ENCODE measurements around the gene SNPH.

The SNPH gene

DNA sequence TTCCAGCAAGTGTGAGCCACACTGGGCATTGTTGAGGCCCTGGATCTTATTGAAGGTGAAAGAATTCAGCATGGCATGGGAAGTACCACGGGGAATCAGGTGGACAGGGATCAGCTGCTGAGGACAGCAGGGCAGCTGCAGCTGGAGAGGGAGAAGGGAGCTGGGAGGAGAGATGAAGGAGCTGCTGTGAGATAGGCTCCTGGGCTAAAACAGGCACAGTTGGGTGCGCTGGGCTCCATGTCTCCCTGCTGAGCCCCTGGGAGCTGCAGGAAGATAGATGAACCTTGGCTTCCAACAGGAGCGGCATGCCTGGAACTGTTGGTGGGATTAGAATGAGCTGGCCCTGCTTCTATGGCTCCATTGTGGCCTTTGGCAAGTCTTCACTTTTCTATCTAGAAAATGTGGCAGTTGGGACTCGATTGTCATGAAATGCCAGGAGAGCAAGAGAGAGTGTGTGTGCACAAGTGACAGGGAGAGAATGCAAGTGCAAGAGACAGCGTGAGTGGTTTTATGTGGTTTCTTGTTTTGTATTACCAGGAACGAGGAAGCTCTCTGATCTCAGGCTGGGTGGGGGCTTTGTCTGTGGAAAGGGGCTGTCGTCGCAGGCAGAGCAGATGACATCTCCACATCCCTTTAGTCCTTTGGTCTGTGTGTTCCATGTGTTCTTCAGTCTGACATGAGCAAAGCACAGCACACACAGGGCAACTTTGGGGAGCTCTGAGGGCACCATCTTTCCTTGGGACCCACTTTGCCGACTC is 20.4 kb downstream of the SNPH start:
- Histone ChIP-seq H3K27me3 (no peaks in the 10 kb centered on the region), H3K4me3 (no peak overlapping the region), H3K36me3 (no peaks in the 10 kb centered on the region), H3K4me1 (peaks cover 7% of the 10 kb centered on the region), H3K27ac (no peak overlapping the region), H4K20me1 (no peaks in the 10 kb centered on the region), H3K9ac (no peak overlapping the region), H3K4me2 (peak overlapping the region; percentile 18), H3K9me3 (no peaks in the 10 kb centered on the region)
- no peak for TF ChIP-seq Cebpa-rat (IDR thresholded peaks at IDR 0.05)

DNA sequence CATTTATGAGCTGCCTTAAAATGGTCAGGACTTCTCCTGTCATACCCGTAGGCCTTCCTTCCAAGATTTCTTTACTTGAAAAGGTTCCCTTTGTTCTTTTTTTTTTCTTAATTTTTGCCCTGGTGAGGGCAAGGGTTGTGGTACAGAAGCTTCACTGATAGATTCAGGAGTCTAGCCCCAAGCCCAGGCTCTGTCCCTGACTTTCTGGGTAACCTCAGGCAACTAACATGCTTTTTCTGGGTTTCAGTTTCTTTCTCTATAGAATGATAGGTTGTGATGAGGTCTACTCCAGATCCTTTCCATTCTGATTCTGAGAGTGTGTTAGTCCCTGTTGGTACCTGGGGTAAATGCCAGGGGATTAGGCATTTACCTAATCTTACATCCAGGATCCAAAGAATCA is 21.2 kb downstream of the SNPH start:
- H4K20me1 ChIP-seq: no peaks in the 10 kb centered on the region
- H3K27me3 ChIP-seq: no peaks in the 10 kb centered on the region
- no peak overlapping the region for H3K27ac ChIP-seq
- H3K9me3 ChIP-seq: no peaks in the 10 kb centered on the region
- H3K4me3 ChIP-seq: no peak overlapping the region
- no peak for TF ChIP-seq Cebpa-rat (IDR thresholded peaks at IDR 0.05)
- no peak overlapping the region for H3K9ac ChIP-seq
- no peaks in the 10 kb centered on the region for H3K36me3 ChIP-seq
- H3K4me1 ChIP-seq: peaks cover 7% of the 10 kb centered on the region
- H3K4me2 ChIP-seq: no peak overlapping the region

DNA sequence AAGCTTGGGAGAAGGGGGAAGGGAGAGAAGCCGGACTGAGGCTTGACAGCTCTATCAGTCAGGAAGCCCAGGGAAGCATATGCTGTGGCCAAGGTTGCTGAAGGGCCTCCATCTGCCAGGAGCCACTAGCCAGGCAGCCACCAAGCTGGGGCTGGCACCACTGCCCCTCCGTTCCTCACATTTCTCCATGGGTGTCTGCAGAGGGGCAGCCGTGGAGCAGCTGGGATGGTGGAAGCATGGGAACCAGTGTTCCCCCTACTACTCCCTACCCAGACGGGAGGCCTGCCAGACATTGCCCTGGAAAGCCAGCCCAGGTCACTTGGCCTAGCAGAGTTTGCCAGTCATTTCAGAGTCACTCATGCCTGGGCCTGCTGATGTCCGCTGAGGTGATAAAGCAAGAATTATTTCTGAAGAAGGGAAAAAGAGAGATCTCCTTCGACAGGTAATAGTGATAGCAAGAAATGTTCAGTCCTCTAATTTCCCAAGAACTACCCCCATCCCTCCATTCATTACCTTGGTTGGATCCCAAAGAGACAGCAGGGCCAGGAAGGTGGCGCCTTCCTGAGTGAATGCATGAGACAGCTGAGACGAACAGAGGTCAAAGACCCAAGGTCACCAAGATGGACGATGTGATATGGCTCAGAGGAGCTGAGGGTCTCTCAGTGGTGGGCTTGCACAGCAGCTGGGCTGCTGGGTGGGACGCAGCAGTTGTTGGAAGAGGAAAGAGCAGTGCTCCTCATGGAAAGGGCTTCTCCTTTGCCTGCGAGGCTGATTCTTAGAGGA is 21.9 kb downstream of the SNPH start:
- Histone ChIP-seq H3K27ac (no peak overlapping the region), H3K9me3 (no peaks in the 10 kb centered on the region), H3K4me2 (no peak overlapping the region), H3K9ac (no peak overlapping the region), H3K4me1 (peaks cover 7% of the 10 kb centered on the region), H4K20me1 (no peaks in the 10 kb centered on the region), H3K36me3 (no peaks in the 10 kb centered on the region), H3K27me3 (no peaks in the 10 kb centered on the region), H3K4me3 (no peak overlapping the region)
- TF ChIP-seq Cebpa-rat (IDR thresholded peaks at IDR 0.05): no peak

DNA sequence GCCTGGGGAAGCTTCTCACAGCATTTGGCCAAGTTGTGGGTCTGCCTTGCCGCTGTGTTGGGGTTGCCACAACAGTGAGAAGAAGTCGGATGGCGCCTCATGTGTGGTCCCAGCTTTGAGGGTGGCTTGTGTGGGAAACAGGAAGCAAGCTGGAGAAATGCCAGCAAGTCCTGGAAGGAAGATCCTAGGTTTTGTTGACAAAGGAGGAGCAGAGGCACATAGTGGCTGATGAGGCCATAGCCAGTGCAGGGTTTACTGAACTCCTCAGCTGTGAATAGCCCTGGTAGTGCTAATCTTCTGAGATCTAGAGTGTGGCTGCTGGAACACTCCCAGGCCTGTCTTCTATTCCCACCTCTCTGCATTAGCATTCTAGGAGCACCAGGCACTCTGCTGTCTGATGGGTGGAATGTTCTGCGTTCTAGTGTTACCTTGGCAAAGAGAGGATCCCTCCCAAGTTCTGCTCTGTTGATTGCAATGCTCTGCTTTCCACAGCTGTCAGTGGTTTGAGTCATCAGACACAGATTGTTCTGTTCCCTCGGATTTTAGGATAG is 25.2 kb downstream of the SNPH start:
- Histone ChIP-seq H3K4me3 (no peak overlapping the region), H3K9ac (no peak overlapping the region), H3K36me3 (no peaks in the 10 kb centered on the region), H4K20me1 (no peaks in the 10 kb centered on the region), H3K4me2 (no peak overlapping the region), H3K4me1 (peaks cover 5% of the 10 kb centered on the region), H3K27me3 (no peaks in the 10 kb centered on the region), H3K27ac (no peak overlapping the region), H3K9me3 (no peaks in the 10 kb centered on the region)
- no peak for TF ChIP-seq Cebpa-rat (IDR thresholded peaks at IDR 0.05)

DNA sequence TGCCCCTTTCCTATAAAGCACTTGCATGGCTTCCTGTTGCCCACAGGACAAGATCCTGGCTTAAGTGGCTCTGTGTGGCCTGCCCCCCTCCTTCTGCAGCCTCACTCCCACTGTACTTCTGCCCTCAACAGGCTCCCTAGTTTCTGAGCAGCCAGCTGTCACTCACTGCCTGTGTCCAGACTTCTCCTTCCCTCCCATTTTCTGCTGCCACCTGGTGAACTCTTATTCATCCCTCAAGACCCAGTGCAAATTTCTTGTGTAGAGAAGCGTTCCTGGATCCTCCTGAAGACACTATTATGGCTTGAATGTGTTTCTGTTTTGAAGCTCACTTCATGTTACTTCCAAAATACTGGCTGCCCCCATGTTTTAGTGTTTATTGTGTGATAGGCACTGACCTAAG is 26.5 kb downstream of the SNPH start:
- no peaks in the 10 kb centered on the region for H3K9me3 ChIP-seq
- TF ChIP-seq Cebpa-rat (IDR thresholded peaks at IDR 0.05): no peak

DNA sequence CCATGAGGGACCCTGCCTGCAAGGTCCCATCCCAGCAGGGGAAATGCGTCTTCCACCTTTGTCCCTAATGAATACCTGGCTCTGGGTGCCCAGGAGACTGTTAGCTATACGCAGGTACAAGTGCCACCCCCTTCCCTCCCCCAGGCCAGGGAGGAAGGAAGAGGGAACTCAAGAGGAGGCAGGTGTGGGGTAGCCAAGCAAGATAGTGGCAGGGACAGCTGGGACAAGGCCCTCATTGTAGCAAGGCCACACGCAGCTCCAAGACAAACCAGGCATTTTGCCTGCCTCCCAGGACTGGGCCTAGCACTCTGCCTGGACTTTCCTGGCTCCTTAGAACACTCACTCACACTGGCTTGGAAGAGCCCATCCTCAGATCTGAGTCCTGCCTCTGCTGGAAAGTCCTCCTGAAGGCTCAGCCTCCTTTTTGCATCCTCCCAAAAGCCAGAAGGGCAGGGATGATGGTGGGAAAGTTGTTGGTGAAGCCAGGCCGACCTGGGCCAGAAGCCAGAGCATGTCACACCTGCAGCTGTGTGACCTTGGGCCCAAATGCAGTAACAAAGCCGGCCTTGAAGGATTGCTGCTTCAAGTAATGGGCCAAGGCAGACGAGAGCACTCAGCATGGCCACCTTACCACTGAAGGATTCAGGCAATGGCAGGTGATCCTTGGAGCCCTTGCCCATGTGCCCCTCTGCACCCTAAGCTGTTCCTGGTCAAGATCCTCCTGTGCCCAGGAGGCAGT is 27.7 kb downstream of the SNPH start:
- Histone ChIP-seq H3K36me3 (no peaks in the 10 kb centered on the region), H3K27me3 (no peaks in the 10 kb centered on the region), H4K20me1 (no peaks in the 10 kb centered on the region), H3K4me1 (no peaks in the 10 kb centered on the region), H3K4me2 (no peak overlapping the region), H3K9ac (no peak overlapping the region), H3K4me3 (no peak overlapping the region), H3K27ac (no peak overlapping the region), H3K9me3 (no peaks in the 10 kb centered on the region)
- TF ChIP-seq Cebpa-rat (IDR thresholded peaks at IDR 0.05): no peak

More for the DNA sequence above, 26.5 kb downstream of the SNPH start:
- Histone ChIP-seq H3K4me2 (no peak overlapping the region), H3K4me3 (no peak overlapping the region), H3K36me3 (no peaks in the 10 kb centered on the region), H3K27me3 (no peaks in the 10 kb centered on the region), H4K20me1 (no peaks in the 10 kb centered on the region), H3K4me1 (no peaks in the 10 kb centered on the region), H3K9ac (no peak overlapping the region), H3K27ac (no peak overlapping the region)

DNA sequence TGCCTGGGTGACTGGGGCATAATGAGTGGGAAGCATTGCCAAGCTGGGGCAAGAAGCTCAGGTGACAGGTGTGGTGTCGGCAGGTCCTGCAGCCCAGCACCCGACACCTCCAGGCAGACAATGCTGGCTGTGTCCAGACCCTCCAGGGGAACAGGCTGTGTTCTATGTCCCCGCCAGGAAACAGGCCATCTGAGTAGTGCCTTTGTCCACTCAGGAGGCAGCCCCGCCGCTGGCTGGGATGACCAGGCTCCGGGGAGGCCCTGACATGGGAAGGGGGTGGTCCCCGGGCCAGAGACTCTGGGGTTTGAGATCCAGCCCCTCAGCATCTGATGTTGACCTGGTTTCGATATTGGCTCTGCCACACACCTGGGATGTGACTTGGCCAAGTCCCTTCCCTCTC is 28.4 kb downstream of the SNPH start:
- H4K20me1 ChIP-seq: no peaks in the 10 kb centered on the region
- no peak overlapping the region for H3K9ac ChIP-seq
- H3K27ac ChIP-seq: no peak overlapping the region
- no peak overlapping the region for H3K4me2 ChIP-seq
- H3K36me3 ChIP-seq: no peaks in the 10 kb centered on the region
- H3K27me3 ChIP-seq: no peaks in the 10 kb centered on the region
- no peaks in the 10 kb centered on the region for H3K9me3 ChIP-seq
- no peaks in the 10 kb centered on the region for H3K4me1 ChIP-seq
- H3K4me3 ChIP-seq: no peak overlapping the region
- TF ChIP-seq Cebpa-rat (IDR thresholded peaks at IDR 0.05): no peak

DNA sequence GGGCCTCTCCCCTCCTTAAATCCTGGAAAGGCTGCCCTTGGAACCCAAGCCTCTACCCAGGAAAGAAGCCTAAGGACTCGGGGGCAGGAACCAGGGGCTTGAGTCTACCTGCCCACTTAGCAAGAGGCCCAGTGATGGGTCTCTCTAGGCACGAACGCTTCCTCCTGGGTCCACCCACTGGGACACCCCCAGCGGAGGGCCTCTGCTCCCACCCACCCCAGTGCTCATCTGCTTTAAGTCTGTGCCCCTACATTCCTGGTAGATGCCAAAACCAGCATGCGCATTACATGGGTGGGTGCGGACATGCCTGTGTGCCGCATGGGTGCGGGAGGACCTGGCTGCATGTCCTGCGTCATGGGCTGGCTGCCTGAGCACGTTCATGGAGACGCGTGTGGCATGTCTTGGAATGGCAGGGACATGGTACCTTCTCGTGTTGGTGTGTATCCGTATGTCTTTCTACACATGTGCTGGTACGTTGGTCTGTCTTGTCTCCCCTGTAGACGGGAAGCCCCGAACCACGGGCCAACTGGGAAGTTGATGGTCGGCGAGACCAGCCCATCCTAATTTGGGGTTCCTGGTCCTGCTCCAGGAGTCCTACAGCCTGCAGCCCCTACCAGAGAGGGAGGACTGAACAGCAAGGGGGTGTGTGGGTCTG is 29.3 kb downstream of the SNPH start:
- H3K27ac ChIP-seq: no peak overlapping the region
- no peak overlapping the region for H3K9ac ChIP-seq
- no peaks in the 10 kb centered on the region for H3K9me3 ChIP-seq
- peaks cover 2% of the 10 kb centered on the region for H3K4me1 ChIP-seq
- TF ChIP-seq Cebpa-rat (IDR thresholded peaks at IDR 0.05): no peak
- no peak overlapping the region for H3K4me3 ChIP-seq
- no peak overlapping the region for H3K4me2 ChIP-seq
- no peaks in the 10 kb centered on the region for H3K36me3 ChIP-seq
- no peaks in the 10 kb centered on the region for H4K20me1 ChIP-seq
- no peaks in the 10 kb centered on the region for H3K27me3 ChIP-seq

DNA sequence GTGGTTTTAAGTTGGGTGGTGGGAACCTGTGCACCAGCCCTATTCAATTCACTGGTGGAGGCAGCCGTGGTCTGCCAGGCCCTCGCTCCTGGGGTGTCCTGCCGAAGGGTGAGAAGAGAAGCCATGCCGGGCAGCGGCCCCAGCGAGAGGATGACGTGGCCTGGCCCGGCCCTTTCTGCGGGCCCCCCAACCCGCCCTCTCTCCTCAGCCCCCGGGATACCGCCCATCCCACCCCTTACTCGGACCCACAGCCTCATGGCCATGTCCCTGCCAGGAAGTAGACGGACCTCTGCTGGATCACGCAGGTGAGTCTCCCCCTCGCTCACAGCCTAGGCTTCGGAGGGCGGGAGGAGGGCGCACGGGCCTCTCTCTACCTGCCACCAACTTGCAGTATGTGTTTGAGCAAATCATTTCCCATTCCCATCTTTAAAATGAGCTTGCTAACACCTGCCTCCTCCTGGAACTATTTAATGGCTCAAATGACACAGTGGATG is 30.1 kb downstream of the SNPH start:
- no peak for TF ChIP-seq Cebpa-rat (IDR thresholded peaks at IDR 0.05)
- Histone ChIP-seq H3K27ac (no peak overlapping the region), H3K4me2 (no peak overlapping the region), H4K20me1 (no peaks in the 10 kb centered on the region), H3K27me3 (no peaks in the 10 kb centered on the region), H3K4me1 (peaks cover 10% of the 10 kb centered on the region), H3K9ac (no peak overlapping the region), H3K36me3 (no peaks in the 10 kb centered on the region), H3K9me3 (no peaks in the 10 kb centered on the region), H3K4me3 (no peak overlapping the region)
